Neural progenitor cell (in vitro differentiated cells): ENCODE results near the gene DNAI2.

Experiments
- EZH2 ChIP-seq: fragments of 200-600 bp; sonication (generic); IDR thresholded peaks from 2 replicates; pipeline ENCODE4 v1.6.1; 2017; ENCODE audit warnings: antibody characterized with exemption, mild to moderate bottlenecking, moderate library complexity
- TF ChIP-seq, protein P1 (sequence below): fragments of 200-600 bp; sonication (generic); IDR thresholded peaks from 2 replicates; pipeline ENCODE4 v1.5.1; 2017; ENCODE audit warnings: antibody characterized with exemption, mild to moderate bottlenecking

- TF ChIP-seq, protein P1, sequence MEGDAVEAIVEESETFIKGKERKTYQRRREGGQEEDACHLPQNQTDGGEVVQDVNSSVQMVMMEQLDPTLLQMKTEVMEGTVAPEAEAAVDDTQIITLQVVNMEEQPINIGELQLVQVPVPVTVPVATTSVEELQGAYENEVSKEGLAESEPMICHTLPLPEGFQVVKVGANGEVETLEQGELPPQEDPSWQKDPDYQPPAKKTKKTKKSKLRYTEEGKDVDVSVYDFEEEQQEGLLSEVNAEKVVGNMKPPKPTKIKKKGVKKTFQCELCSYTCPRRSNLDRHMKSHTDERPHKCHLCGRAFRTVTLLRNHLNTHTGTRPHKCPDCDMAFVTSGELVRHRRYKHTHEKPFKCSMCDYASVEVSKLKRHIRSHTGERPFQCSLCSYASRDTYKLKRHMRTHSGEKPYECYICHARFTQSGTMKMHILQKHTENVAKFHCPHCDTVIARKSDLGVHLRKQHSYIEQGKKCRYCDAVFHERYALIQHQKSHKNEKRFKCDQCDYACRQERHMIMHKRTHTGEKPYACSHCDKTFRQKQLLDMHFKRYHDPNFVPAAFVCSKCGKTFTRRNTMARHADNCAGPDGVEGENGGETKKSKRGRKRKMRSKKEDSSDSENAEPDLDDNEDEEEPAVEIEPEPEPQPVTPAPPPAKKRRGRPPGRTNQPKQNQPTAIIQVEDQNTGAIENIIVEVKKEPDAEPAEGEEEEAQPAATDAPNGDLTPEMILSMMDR: no peak
- TF ChIP-seq EZH2: no peak
Measured at GRCh38 chr17:74343121-74343520, 69.1 kb downstream of the DNAI2 start.
